HCT116 (cell line): ENCODE results near the gene CCHCR1. TPM values are rescaled to one million over a fixed set of nuclear protein-coding genes. Genes with fewer than 3 reads are reported as not detected.

Source experiments
- ATAC-seq: fragments of 200-7000 bp; cut with Tn5 transposase; 2 replicates; pipeline ENCODE4 v1.9.1; 2020; ENCODE audit warnings: mild to moderate bottlenecking, moderate library complexity
- Bru-seq: library from RNA; stranded (reverse); fragments of 400-500 nt; gene quantifications from one replicate; lab custom pipeline; 2021; lab: Mats Ljungman, UMichigan
- BruChase-seq, 2 experiments: library from RNA; stranded (reverse); fragments of 400-500 nt; gene quantifications; one replicate each; lab custom pipeline; 2021; lab: Mats Ljungman, UMichigan
- BruUV-seq: library from RNA; stranded (reverse); fragments of 400-500 nt; replicated peaks from 2 replicates; lab custom pipeline; 2021; lab: Mats Ljungman, UMichigan
- CTCF ChIA-PET: fragments of 300-600 bp; sonication (Branson Sonifier 250); formaldehyde crosslinking; loops from one replicate; lab custom pipeline; 2021; ENCODE audit warnings: antibody characterized with exemption; lab: Charles Lee
- POLR2A ChIA-PET: fragments of 300-600, 350-600 bp; sonication (Branson Sonifier 250); formaldehyde crosslinking; loops from one replicate; lab custom pipeline; 2021; ENCODE audit warnings: antibody characterized with exemption; lab: Charles Lee
- RAD21 ChIA-PET, 2 experiments: fragments of 300-600 bp; sonication (Branson Sonifier 250); formaldehyde crosslinking; loops; one replicate each; lab custom pipeline; 2023; ENCODE audit warnings: low total read pairs in 2 of 2; ENCODE audit not compliant: uncharacterized antibody in 2 of 2, unreplicated experiment in 2 of 2, low non-redundant PET in 1 of 2; lab: Charles Lee
- DNase-seq: peaks from one replicate; pipeline ENCODE4 v3.0.0-alpha.2; 2010; ENCODE audit warnings: low read depth, low spot score
- H2AFZ ChIP-seq: fragments of 200-600 bp; shearing (Covaris generic), sonication (generic); 2 replicates; pipeline ENCODE4 v1.6.1; 2017; ENCODE audit warnings: low read depth, mixed run types, mixed read lengths, antibody characterized with exemption, low read length; ENCODE audit not compliant: poor library complexity, severe bottlenecking
- H3K27ac ChIP-seq: 2 replicates; pipeline ENCODE4 v1.5.1; 2012; ENCODE audit warnings: low read depth, low read length
- H3K27me3 ChIP-seq: fragments of 200-600 bp; sonication (generic); 2 replicates; pipeline ENCODE4 v1.6.1; 2016; ENCODE audit warnings: mixed run types, low read length, mixed read lengths; ENCODE audit not compliant: insufficient read depth
- H3K36me3 ChIP-seq, 2 experiments: fragments of 200-500 bp in 1 of 2; fragments of 200-600 bp in 1 of 2; sonication (Bioruptor generic) in 1 of 2; sonication (generic) in 1 of 2; 2 replicates each; pipeline versions ENCODE4 v1.5.1 to v1.6.1; 2014 to 2016; ENCODE audit warnings: low read length in 2 of 2, inconsistent platforms in 1 of 2, mixed read lengths in 1 of 2, mixed run types in 1 of 2; ENCODE audit not compliant: insufficient read depth in 2 of 2, control insufficient read depth in 1 of 2
- H3K4me1 ChIP-seq, 2 experiments: fragments of 200-600 bp in 1 of 2; sonication (generic) in 1 of 2; 2 replicates each; pipeline versions ENCODE4 v1.5.1 to v1.6.1; 2012 to 2017; ENCODE audit warnings: low read length in 2 of 2, inconsistent platforms in 1 of 2, mild to moderate bottlenecking in 1 of 2, mixed read lengths in 1 of 2, mixed run types in 1 of 2, moderate library complexity in 1 of 2; ENCODE audit not compliant: insufficient read depth in 2 of 2, control insufficient read depth in 1 of 2
- H3K4me2 ChIP-seq: fragments of 200-600 bp; sonication (generic); 2 replicates; pipeline ENCODE4 v1.6.1; 2017; ENCODE audit warnings: mixed run types, low read length, mixed read lengths
- H3K4me3 ChIP-seq, 2 experiments: fragments of 200-600 bp in 1 of 2; sonication (generic) in 1 of 2; replicated peaks in 1 of 2; 2 replicates each; pipeline ENCODE4 v1.5.1; 2011 to 2016; ENCODE audit warnings: low read length in 2 of 2, control low read depth in 1 of 2, low read depth in 1 of 2, mild to moderate bottlenecking in 1 of 2, mixed read lengths in 1 of 2, mixed run types in 1 of 2
- H3K79me2 ChIP-seq: fragments of 200-600 bp; sonication (generic); 2 replicates; pipeline ENCODE4 v1.6.1; 2017; ENCODE audit warnings: mild to moderate bottlenecking, mixed run types, low read length, moderate library complexity, mixed read lengths; ENCODE audit not compliant: insufficient read depth
- H3K9ac ChIP-seq: fragments of 200-600 bp; sonication (generic); 2 replicates; pipeline ENCODE4 v1.6.1; 2016; ENCODE audit warnings: low read length, mixed read lengths
- H3K9me2 ChIP-seq: fragments of 200-600 bp; sonication (generic), shearing (Covaris generic); 2 replicates; pipeline ENCODE4 v1.6.1; 2017; ENCODE audit warnings: mixed run types, mild to moderate bottlenecking, moderate library complexity; ENCODE audit not compliant: insufficient read depth
- H3K9me3 ChIP-seq, 2 experiments: fragments of 200-500 bp in 1 of 2; fragments of 200-600 bp in 1 of 2; sonication (Bioruptor generic) in 1 of 2; sonication (generic) in 1 of 2; 2 replicates each; pipeline ENCODE4 v1.6.1; 2014 to 2017; ENCODE audit warnings: low read length in 2 of 2, mixed read lengths in 2 of 2, inconsistent platforms in 1 of 2, low read depth in 1 of 2, mild to moderate bottlenecking in 1 of 2, mixed run types in 1 of 2, moderate library complexity in 1 of 2; ENCODE audit not compliant: control insufficient read depth in 1 of 2, insufficient read depth in 1 of 2
- H4K20me1 ChIP-seq: fragments of 200-600 bp; sonication (generic), shearing (Covaris generic); 2 replicates; pipeline ENCODE4 v1.6.1; 2017; ENCODE audit warnings: mixed run types, mild to moderate bottlenecking, moderate library complexity; ENCODE audit not compliant: insufficient read depth
- CBX3 ChIP-seq: IDR thresholded peaks from 2 replicates; pipeline ENCODE4 v1.6.1; 2012; ENCODE audit warnings: low read depth
- EGR1 ChIP-seq: IDR thresholded peaks from 2 replicates; pipeline ENCODE4 v1.6.1; 2012; ENCODE audit warnings: low read depth
- EZH2 ChIP-seq: fragments of 200-600 bp; sonication (generic); IDR thresholded peaks from 2 replicates; pipeline ENCODE4 v1.6.1; 2017; ENCODE audit warnings: antibody characterized with exemption, mixed run types
- FOSL1 ChIP-seq: IDR thresholded peaks from 2 replicates; pipeline ENCODE4 v1.6.1; 2012; ENCODE audit warnings: low read depth
- JUND ChIP-seq: IDR thresholded peaks from 2 replicates; pipeline ENCODE4 v1.6.1; 2012
- POLR2A ChIP-seq: IDR thresholded peaks from 2 replicates; pipeline ENCODE4 v1.7.0; 2011; ENCODE audit warnings: borderline replicate concordance; ENCODE audit not compliant: insufficient read depth, insufficient read length; ENCODE audit errors: extremely low read depth
- SP1 ChIP-seq: IDR thresholded peaks from 2 replicates; pipeline ENCODE4 v1.6.1; 2012; ENCODE audit warnings: low read depth
- TCF7L2 ChIP-seq: IDR thresholded peaks from 2 replicates; pipeline ENCODE4 v1.7.0; 2011; ENCODE audit warnings: borderline replicate concordance, inconsistent platforms; ENCODE audit not compliant: insufficient read depth, insufficient read length; ENCODE audit errors: extremely low read depth
- YY1 ChIP-seq: IDR thresholded peaks from 2 replicates; pipeline ENCODE4 v1.6.1; 2011; ENCODE audit warnings: low read length, low read depth, moderate library complexity, mild to moderate bottlenecking; ENCODE audit not compliant: insufficient replicate concordance; ENCODE audit errors: extremely low read depth
- ZFX ChIP-seq: fragments of 450-650 bp; IDR thresholded peaks from 2 replicates; pipeline ENCODE4 v1.6.1; 2017
- ZNF274 ChIP-seq: fragments of 200-500 bp; sonication (Bioruptor generic); IDR thresholded peaks from 2 replicates; pipeline ENCODE4 v1.6.1; 2014; ENCODE audit warnings: mild to moderate bottlenecking, low read depth, low read length, inconsistent platforms
- intact Hi-C: fragments of 100-400 bp; cut with micrococcal nuclease; formaldehyde crosslinking; loops from 2 replicates; pipeline ENCODE4 v1.10.0; 2022
- long read RNA-seq: library from polyadenylated mRNA; unstranded; transcript quantifications from one replicate; pipeline ENCODE4 v2.0.0, GENCODE V29; 2021; ENCODE audit not compliant: unreplicated experiment
- polyA plus RNA-seq: library from polyadenylated mRNA; unstranded; fragments of >200 nt; gene quantifications from 2 replicates; pipeline ENCODE4 v1.2.1, GENCODE V29; 2012; ENCODE audit warnings: missing spikeins
- total RNA-seq: library from RNA; stranded (reverse); gene quantifications from one replicate; pipeline ENCODE4 v1.2.1, GENCODE V29; 2021; ENCODE audit not compliant: unreplicated experiment

The CCHCR1 gene, protein sequence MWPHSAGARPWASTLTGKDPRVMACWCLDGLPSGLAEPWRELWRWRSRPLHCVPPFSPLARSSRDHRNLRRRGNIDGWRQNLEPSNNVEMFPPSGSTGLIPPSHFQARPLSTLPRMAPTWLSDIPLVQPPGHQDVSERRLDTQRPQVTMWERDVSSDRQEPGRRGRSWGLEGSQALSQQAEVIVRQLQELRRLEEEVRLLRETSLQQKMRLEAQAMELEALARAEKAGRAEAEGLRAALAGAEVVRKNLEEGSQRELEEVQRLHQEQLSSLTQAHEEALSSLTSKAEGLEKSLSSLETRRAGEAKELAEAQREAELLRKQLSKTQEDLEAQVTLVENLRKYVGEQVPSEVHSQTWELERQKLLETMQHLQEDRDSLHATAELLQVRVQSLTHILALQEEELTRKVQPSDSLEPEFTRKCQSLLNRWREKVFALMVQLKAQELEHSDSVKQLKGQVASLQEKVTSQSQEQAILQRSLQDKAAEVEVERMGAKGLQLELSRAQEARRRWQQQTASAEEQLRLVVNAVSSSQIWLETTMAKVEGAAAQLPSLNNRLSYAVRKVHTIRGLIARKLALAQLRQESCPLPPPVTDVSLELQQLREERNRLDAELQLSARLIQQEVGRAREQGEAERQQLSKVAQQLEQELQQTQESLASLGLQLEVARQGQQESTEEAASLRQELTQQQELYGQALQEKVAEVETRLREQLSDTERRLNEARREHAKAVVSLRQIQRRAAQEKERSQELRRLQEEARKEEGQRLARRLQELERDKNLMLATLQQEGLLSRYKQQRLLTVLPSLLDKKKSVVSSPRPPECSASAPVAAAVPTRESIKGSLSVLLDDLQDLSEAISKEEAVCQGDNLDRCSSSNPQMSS
- total RNA-seq (40.7 TPM), Bru-seq, nascent RNA (percentile 63 among the genes with signal in this experiment), BruChase-seq, experiment 1, labeled RNA remaining after a 6-hour chase (percentile 71 among the genes with signal in this experiment), BruChase-seq, experiment 2, labeled RNA remaining after a 2-hour chase (percentile 70 among the genes with signal in this experiment)
- 31.1 and 33.3 TPM in 2 replicates for polyA plus RNA-seq
- long read RNA-seq, transcript CCHCR1-201 (18 exons, 2,625 nt): major isoform, 15 of 67 reads
- long read RNA-seq, partial matches to known transcripts: 18 of 67 reads
- long read RNA-seq, other reads (novel, unspliced or antisense): 32 of 67 reads

- Histone ChIP-seq H3K36me3 (peaks cover 7 to 9% of the 10 kb centered on the region in 2 experiments), H2AFZ (peak within 1 kb of the TSS; percentile 90), H3K79me2 (peaks cover 9% of the 10 kb centered on the region), H3K9me2 (no peaks in the 10 kb centered on the region), H3K9ac (peak within 1 kb of the TSS; percentile 75), H3K4me3 (peak within 1 kb of the TSS; percentile 88 to 95), H3K4me1 (peaks cover 12 to 18% of the 10 kb centered on the region in 2 experiments), H3K27me3 (no peaks in the 10 kb centered on the region), H3K27ac (peak within 1 kb of the TSS; percentile 49), H3K9me3 (no peaks in the 10 kb centered on the region), H4K20me1 (no peaks in the 10 kb centered on the region), H3K4me2 (peak within 1 kb of the TSS; percentile 95)
- peak; percentile 24 for TF ChIP-seq POLR2A
- TF ChIP-seq JUND: no peak
- no TSS peak for BruUV-seq
- ATAC-seq: peak; percentile 37
- intact Hi-C loops: no loop called here
- RAD21 ChIA-PET: no interaction called here
- no peak for DNase-seq
- POLR2A ChIA-PET: interaction anchor here (1.3 kb wide), 1 partner anchor 42 kb away, joined by 3 read pairs; no protein-coding TSS in a partner anchor
- CTCF ChIA-PET: interaction anchor here (1.3 kb wide), 1 partner anchor 209 kb away, joined by 7 read pairs; no protein-coding TSS in a partner anchor
Measured at GRCh38 chr6:31157513-31158139, at the start of gene CCHCR1. Gene CCHCR1, minus strand, starts transcription at chr6:31157802. Its CDS starts 202 bp downstream, at chr6:31157600.

- no peak overlapping the region for H2AFZ ChIP-seq
- CTCF ChIA-PET: no interaction called here
- H3K4me1 ChIP-seq: peaks cover 16 to 32% of the 10 kb centered on the region in 2 experiments
- no peaks in the 10 kb centered on the region for H3K9me2 ChIP-seq
- H3K27ac ChIP-seq: no peak overlapping the region
- TF ChIP-seq TCF7L2 (no peak), ZFX (no peak), FOSL1 (no peak), CBX3 (no peak), ZNF274 (no peak), YY1 (no peak), EGR1 (no peak), JUND (no peak), EZH2 (no peak), POLR2A (no peak), SP1 (no peak)
- DNase-seq (no peak), ATAC-seq (no peak)
- H3K9ac ChIP-seq: no peak overlapping the region
- no peaks in the 10 kb centered on the region for H3K27me3 ChIP-seq
- no peak overlapping the region for H3K4me2 ChIP-seq
- H3K79me2 ChIP-seq: no peaks in the 10 kb centered on the region
- H3K4me3 ChIP-seq: no peak overlapping the region
- RAD21 ChIA-PET: no interaction called here
- POLR2A ChIA-PET: interaction anchor here (0.6 kb wide), 1 partner anchor 67 kb away, joined by 3 read pairs; no protein-coding TSS in a partner anchor
- H3K9me3 ChIP-seq: no peaks in the 10 kb centered on the region
- no TSS peak for BruUV-seq
- no peaks in the 10 kb centered on the region for H3K36me3 ChIP-seq
- intact Hi-C loops: no loop called here
- H4K20me1 ChIP-seq: no peaks in the 10 kb centered on the region
Measured at GRCh38 chr6:31205638-31206037, 48.0 kb upstream of the CCHCR1 start.
